SHP77 (cell line): ENCODE results near the gene AIF1L.

Source experiments
- DNase-seq, 2 experiments: peaks; one replicate each; lab custom pipeline; 2025; lab: John Stamatoyannopoulos, UW

The AIF1L gene

DNA sequence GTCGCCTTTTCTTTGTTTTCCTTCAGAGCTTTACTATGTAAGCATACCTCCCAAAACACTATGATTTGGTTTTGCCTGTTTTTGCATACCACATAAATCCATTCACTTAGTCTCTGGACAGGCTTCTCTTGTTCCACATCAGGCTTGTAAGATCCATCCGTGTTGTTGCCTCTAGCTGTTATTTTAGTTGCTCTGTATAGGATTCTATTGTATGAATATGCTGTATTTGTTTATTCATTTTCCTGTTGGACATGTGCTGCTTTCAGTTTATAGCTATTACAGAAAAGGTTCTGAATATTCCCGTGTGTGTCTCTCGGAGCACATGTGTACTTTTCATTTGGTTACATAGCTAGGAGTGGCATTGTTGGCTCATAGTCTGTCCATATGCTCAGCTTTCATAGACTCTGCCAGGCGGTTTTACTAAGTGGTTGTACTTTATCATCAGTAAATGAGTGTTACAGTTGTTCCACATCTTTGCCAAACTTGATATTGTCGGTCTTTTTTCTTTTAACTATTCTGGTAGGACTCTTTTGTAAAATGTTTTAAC lies 70.9 kb downstream of the AIF1L start:
- DNase-seq, result no peak

DNA sequence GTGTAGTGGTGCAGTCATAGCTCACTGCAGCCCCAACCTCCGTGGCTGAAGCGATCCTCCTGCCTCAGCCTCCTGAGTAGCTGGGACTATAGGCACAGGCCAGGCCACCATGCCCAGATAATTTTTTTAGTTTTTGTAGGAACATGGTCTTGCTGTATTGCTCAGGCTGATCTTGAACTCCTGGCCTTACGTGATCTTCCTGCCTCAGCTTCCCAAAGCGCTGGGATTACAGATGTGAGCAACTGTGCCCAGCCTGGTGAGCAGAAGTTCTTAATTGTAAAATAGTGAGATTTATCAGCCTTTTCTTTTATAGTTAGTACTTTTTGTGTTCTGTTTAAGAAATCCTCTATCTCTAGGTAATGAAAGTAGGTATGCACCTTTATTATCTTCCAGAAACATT lies 71.6 kb downstream of the AIF1L start:
- no peak for DNase-seq

DNA sequence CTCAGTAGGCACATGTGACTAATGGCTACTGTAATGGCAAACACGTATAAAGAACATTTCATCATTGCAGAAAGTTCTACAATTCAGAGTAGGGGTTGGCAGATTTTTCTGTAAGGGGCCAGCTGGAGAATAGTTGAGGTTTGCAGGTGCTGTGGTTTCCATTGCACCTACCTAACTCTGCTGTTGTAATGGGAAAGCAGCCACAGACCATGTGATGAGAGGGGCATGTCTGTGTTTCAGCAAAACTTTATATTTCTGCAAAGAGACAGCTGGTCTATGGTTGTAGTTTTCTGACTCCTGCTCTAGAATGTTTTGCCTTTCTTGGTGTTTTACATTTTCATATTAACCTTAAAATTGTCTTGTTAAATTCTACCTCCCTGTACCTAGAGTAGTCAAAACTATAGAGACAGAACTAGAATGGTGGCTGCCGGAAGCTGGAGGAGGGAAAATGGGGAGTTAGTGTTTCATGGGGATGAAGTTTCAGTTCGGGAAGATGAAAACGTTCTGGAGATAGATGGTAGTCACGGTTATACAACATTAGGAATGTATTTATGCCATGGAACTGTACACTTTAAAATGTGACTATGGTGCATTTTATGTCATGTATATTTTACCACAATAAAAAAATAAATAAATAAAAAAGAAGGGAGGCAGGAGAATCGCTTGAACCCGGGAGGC lies 73.4 kb downstream of the AIF1L start:
- no peak for DNase-seq
